GM19240 (cell line): Measurements from ENCODE around the gene SPINK1.
A peak's percentile ranks its signal among the peaks of the same experiment; 100 is the strongest.
"Not testable (repeated sequence)": the region's sequence is repeated elsewhere in the genome, so short reads cannot be mapped to it uniquely, and the experiment has no call there.

Source experiments
- DNase-seq: peaks from one replicate; pipeline ENCODE4 v3.0.0; 2011; ENCODE audit warnings: low spot score; ENCODE audit not compliant: insufficient read length

The SPINK1 gene, protein sequence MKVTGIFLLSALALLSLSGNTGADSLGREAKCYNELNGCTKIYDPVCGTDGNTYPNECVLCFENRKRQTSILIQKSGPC

GRCh38 chr5:147831465-147831864 is at the start of gene SPINK1:
SPINK1 (minus strand) TSS chr5:147831671; CDS start chr5:147831577, 94 bp downstream.
- DNase-seq: no peak

DNA sequence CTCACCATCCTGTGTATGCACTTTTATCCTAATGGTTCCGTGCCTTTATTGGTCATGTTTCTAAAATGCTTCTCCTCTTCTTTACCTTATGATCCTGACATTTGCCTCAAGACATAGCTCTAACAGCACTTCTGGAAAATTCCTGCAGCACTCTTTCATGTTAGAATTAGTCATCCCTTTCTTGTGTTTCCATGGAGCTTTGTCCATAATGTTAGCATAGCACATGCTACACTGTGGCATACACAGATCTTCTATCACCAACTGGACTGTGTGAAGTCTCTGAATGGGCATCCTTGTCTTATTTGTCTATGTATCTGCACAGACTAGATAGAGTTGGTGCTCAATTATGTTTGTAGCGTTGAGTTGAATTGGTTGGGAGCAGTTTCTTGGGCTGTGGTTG is 49.0 kb upstream of the SPINK1 start:
- DNase-seq: no peak

GRCh38 chr5:147879784-147880183 is 48.3 kb upstream of the SPINK1 start:
- DNase-seq: no peak

- no peak for DNase-seq
Measured at GRCh38 chr5:147878066-147878759, 46.7 kb upstream of the SPINK1 start, which contains the start of gene SCGB3A2. SCGB3A2 (plus strand) TSS chr5:147878711; CDS start chr5:147878804, 93 bp downstream.

DNA sequence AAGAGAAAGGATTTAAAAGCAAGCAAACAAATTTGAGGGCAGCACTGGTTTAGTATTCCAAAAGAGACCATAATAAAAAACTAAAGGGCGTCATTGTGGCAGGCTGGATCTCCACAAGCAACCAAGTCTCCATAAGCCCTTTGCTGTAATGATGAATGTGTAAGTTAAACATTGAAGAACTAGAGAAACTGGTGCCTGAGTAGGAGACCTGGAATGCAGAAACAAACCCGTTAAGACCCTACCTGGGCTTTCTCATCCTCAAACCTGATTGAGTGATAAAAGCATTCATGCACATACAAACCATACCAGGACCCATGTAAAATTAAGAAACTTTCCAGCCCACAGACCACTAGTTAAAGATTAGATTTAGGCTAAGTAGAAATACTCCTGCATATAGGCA is 45.2 kb upstream of the SPINK1 start:
- DNase-seq: no peak

DNA sequence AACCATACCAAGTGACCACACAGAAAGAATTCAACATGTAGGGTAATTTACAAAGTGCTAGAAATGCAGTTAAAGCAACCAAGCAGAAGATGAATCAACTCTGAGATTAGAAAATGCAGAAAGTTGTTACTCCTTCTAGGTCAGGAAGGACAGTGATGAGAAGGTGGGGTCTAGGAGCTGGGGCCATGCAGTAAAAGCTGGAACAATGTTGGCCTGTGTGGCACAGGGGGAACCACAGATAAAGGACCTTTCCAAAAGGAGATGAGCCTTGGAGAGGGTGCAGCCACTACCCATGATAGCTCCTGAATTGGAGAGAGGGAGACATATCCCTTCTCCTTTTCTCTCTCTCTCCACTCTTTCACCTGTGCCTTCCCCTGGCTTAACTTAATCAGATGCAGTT is 44.7 kb upstream of the SPINK1 start:
- no peak for DNase-seq

DNA sequence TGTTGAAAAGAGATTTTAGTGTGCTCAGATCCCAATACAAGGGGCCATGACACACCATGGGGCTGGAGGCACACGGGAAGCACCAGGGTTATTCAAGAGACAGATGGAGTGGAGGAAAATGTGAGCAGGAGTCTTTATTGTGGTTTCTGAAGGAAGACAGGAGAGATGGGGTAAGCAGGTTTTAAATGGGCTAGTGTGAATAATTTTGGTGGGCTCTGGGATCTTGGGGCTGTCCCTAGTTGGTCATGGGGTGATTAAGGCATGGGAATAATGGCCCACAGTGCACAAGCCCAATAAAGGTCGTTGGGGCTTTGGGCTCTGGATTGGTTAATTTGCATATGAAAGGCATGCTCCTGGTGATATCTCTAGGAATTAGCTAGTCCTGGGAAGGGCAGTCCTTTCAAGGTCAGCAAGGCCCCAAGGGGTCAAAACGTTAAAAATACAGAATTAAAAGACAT is 43.5 kb upstream of the SPINK1 start:
- DNase-seq: no peak

GRCh38 chr5:147874118-147874875 is 42.8 kb upstream of the SPINK1 start:
- not testable (repeated sequence) for DNase-seq

DNA sequence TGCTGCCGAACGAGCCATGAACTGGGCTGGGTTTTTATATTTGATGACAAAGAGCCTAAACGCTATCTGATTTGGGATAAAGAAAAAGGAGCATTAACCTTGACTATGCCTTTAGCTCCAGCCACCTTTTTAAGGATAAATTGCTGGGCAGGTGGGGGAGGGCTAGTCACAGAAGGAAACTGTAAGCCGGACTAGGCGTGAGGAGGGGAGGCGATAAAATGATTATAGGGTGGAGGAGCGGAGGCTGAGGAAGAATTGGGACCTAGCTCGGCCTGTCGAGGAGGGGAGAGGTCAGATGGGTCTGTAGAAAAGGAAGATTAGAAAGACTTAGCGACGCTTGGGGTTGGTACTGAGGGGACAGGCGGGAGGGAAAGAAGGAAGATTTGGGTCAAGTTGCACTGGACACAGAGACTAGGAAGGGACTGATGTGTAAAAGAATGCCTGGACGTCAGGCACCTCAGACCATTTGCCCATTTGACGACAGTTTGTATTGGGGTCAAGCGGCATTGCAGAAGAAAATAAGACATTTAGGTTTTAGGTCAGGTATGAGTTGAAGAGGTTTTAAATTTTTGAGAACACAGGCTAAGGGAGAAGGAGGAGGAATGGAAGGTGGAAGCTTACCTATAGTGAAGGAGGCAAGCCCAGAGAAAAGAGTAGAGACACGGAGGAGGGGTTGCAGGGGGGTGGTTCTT is 41.4 kb upstream of the SPINK1 start:
- not testable (repeated sequence) for DNase-seq

DNA sequence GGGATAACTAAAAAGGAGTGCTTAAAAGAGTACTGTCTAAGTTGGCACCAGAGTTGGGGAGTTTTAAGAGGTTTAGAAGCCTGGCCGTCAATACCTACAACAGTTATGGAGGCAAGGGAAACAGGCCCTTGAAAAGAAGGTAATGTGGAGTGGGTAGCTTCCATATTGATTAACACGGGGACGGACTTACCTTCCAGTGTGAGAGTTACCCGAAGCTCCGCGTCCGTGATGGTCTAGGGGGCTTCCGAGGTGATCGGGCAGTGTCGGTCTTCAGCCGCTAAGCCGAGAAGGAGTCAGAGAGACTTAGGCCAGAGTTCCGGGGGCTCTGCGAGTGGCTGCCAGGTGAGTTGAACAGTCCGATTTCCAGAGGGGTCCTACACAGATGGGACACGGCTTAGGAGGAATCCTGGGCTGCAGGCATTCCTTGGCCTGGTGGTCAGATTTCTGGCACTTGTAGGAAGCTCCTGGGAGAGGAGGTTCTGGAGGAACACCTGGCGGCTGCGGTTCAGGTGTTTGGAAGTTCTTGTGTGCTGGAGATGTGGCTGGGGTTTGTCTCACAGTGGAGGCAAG is 40.6 kb upstream of the SPINK1 start:
- DNase-seq: not testable (repeated sequence)

DNA sequence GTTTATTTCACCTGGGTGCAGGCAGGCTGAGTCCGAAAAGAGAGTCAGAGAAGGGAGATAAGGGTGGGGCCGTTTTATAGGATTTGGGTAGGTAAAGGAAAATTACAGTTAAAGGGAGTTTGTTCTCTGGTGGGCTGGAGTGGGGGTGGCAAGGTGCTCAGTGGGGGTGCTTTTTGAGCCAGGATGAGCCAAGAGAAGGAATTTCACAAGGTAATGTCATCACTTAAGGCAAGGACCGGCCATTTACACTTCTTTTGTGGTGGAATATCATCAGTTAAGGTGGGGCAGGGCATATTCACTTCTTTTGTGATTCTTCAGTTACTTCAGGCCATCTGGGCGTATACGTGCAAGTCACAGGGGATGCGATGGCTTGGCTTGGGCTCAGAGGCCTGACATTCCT is 38.4 kb upstream of the SPINK1 start:
- DNase-seq: not testable (repeated sequence)

DNA sequence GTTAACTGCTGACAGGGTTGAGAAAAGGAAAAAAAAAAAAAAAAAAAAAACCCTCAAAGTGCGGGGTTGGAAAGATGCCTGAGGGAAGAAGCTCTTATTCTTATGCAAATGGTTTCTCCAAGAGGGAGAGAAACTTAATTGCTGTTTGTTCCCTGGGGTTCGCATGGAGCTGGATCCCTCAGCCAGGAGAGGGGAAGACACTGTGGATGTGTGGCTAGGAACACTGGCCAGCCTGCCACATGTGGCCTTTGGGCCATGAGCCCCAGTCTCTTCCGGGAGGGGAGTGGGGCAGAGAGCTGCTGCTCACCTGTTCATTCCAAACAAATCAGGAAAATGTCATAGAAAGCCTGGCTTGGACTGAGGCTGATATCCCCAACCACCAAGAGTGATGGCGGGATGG is 37.6 kb upstream of the SPINK1 start:
- DNase-seq: no peak

- DNase-seq: no peak
Measured at GRCh38 chr5:147863454-147864158, 32.1 kb upstream of the SPINK1 start.

DNA sequence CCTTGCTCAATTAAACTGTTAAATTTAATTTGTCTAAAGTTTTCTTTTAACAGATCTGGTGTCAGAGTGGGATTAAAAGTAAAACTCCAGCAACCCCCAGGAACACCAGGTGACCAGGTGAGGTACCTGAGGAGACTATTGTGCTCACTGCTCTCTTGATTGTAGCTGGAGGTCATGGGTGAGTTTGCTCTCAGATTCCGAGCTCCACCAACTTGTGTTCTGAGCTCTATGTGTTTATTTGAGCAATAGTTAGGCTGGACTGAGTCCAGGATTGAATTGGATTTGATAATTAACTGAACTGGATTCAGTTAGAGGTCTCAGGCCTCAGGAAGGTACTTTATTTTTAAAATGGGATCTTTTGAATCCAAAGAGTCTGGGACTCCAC is 29.2 kb upstream of the SPINK1 start:
- DNase-seq: no peak

- no peak for DNase-seq
Measured at GRCh38 chr5:147859962-147860640, 28.6 kb upstream of the SPINK1 start.

DNA sequence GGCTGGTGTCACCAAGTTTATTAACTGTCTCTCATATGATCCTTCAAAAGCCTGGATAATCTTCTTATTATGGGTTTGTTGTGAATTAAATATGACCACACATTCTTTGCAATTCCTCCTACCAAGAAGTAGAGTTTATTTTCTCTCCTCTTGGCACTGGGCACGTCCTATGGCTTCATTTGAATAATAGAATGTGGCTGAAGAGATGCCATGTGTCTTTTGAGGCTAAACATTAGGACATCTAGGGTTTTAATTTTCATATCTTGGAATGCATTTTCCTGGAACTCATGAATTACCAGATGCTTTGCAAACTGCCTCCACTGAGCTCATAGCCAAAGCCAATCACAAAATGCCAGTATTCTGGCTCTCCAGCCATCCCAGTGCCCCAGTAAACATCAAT is 27.1 kb upstream of the SPINK1 start:
- DNase-seq: no peak

DNA sequence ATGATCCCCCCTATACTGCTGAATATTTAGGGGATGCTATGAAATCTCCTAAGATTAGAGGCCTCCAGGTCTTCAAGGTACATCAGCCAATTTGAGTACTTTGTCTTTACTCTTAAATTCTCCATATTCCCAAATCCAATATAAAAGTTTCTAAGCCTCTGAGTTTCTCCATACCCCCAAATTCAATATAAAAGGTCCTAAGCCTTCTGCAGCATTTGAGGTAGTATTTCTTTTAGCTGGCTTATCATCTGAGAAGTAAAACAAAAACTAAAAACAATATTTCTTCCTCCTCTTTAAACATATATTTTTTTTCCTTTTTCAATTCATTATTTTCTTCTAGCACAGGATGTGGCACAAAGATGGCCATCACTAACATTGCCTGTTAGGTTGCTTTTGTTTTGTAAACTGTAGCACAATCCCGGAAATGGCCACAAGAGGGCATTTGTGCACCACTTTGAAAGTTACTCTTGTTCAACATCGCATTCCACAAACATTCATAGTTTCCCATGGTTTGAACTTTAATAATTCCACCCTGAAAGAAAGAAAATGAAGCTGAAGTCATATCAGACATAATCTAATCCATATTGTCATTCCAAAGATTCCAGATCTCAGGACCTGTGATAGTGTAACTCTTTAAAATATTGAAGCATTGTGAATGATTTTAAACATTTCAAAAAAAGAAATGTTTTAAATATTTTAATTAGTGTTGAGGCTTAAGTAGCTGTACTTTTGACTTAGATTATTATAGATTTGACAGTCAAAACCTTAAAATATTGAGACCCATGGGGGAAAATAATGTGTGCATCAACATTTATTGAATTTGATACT is 26.0 kb upstream of the SPINK1 start:
- peak; percentile 7 for DNase-seq

DNA sequence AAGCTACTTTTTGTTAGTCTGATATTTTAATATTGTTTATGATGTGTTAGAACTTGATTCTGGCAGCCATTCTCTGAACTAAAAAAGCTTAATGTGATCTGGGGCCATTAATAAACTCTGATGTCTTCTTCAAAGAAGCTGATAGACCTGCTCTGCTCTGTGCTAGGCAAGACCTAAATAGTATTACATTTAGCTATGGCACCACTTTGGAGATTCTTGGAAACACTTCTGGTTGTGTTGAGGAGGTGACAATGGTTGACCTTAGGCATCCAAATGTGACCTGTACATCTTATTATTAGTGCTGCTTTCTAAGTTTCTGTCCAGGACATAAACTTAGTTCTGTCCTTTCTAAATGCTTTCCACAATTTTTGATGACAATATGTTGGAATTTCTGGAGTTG is 25.3 kb upstream of the SPINK1 start:
- DNase-seq: no peak

- DNase-seq: no peak
Measured at GRCh38 chr5:147855774-147856069, 24.3 kb upstream of the SPINK1 start.
